HG03039 (cell line): Measurements from ENCODE around the gene RPS6KA5.

Experiments used
- ATAC-seq: cut with Tn5 transposase; IDR thresholded peaks from one replicate; pipeline ENCODE4 v1.9.1; 2021; ENCODE audit warnings: mild to moderate bottlenecking, moderate library complexity; ENCODE audit not compliant: unreplicated experiment

The RPS6KA5 gene

GRCh38 chr14:91031666-91032065 lies 28.8 kb downstream of the RPS6KA5 start:
- no peak for ATAC-seq

DNA sequence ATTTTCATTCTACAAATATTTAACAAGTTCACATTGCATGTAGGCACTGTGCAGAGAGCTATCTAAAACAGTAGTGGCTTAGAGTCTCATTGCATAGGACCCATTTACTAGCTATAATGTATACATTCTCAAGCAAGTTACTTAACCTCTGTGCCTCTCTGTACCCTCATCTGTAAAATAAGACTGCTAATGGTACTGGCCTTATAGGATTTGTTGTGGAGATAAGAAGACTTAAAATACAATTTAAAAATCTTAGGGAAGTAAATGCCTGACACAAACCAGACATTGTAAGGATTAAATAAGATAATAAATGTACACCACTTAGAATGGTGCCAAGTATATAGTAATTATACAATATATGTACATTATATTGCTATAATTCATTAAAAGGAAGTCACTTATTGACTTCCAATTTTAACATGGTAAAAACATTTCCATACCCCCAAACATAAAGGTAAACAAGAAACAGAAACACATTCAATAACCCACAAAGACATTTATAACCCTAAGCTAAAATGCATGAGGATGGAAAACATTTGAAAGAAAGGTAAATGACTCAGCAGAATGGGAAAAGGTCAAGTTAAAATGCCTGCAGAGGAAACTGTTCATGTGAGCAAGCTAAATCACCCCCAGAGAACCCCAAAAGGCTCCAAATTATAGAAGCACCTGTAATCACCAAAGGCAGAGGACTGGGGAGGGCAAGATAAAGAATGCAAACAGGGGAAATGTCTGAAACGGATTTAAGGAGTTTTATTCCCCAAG lies 30.8 kb downstream of the RPS6KA5 start:
- no peak for ATAC-seq

GRCh38 chr14:91027561-91027960 lies 32.9 kb downstream of the RPS6KA5 start:
- ATAC-seq, result no peak

GRCh38 chr14:91022622-91023028 lies 37.8 kb downstream of the RPS6KA5 start:
- ATAC-seq, result peak; percentile 56

GRCh38 chr14:91021991-91022621 lies 38.3 kb downstream of the RPS6KA5 start:
- ATAC-seq, result peak; percentile 15

- no peak for ATAC-seq
Observed at GRCh38 chr14:91021115-91021514, 39.3 kb downstream of the RPS6KA5 start.

- no peak for ATAC-seq
Observed at GRCh38 chr14:91019673-91020072, 40.8 kb downstream of the RPS6KA5 start.

GRCh38 chr14:91018481-91018880 lies 42.0 kb downstream of the RPS6KA5 start:
- no peak for ATAC-seq

- no peak for ATAC-seq
Observed at GRCh38 chr14:91016800-91017410, 43.5 kb downstream of the RPS6KA5 start.

GRCh38 chr14:91015435-91015834 lies 45.0 kb downstream of the RPS6KA5 start:
- ATAC-seq, result no peak

GRCh38 chr14:91012045-91012444 lies 48.4 kb downstream of the RPS6KA5 start:
- ATAC-seq, result no peak

DNA sequence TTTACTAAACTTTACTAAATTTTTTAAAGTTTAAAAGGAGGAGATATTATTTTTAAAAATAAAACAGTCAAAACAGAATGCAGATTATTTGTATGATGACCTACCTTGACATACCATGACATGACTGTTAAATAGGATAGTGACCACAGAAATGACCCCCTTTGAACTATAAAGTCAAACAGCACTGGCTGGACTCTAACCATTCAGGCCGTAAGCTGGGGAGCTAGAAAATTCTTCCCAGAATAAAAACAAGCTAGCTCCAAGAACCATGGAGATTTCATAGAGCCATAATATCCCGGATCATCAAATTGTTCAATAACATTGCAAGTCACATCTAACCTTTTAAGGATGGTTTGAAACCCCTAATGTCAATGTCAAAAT lies 50.3 kb downstream of the RPS6KA5 start:
- no peak for ATAC-seq

DNA sequence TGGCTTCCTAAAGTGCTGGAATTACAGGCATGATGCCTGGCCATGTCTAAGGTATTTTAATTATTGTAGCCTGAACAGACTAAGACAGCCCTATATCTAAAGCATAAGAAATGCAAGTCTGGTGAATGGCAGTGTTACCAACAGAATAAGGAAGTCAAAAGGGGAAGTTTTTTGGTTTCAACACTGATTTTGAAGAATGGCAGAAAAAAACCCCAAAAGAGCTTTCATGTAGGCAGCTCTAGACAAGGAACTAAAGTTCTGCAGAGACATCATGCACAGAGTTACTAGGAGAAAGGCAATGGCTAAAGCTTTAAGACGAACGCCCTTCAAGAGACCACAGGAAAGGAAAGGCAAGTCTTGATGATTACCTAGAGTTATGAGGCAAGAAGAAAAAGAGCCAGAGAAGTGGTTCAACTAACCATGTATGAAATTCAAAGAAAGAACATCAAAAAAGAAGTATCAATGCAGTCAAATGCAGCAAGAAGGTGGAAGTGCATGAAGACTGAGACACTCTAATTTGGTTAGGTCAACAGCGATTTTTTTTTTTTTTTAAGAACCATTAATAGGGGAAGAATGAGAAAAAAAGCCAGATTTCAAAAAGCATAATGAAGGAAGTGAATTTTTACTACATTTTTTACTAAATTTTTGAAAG lies 50.8 kb downstream of the RPS6KA5 start:
- ATAC-seq, result peak; percentile 84

- peak; percentile 9 for ATAC-seq
Observed at GRCh38 chr14:91008759-91009409, 51.6 kb downstream of the RPS6KA5 start.

DNA sequence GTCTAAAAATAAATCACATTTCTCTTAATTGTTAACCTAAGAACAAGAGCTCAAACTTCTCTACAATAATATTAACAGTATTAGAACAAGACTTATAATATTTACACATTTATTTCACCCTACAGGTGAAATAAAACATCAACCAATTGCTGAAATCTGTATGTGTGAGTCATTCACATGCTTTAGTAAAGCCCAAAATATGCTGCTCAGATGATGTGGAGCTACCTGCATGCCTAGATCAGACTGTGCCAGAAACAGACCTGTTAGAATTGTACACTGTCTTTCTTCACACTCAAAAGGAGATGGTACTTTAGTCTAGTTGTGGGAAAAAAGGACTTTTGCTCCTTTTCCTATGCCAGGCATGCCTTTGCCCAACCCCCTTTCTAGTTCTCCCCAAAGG lies 54.7 kb downstream of the RPS6KA5 start:
- ATAC-seq, result no peak

DNA sequence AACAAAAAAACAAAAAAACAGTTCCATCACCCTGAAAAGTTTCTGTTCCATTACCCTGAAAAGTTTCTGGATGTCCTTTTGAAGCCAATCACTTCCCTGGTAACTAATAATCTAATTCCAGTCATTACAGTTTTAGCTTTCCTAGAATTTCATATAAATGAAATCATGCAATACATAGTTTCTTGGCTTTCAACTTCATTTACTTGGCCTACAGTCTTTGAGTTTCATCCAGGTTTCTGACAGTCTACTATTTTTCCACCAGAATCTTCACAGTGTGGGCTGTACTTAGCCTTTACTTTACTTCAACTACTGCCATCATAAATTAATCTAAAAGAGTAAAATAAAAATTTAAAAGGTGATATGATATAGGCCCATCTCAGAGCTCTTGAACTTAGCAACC lies 55.5 kb downstream of the RPS6KA5 start:
- no peak for ATAC-seq

DNA sequence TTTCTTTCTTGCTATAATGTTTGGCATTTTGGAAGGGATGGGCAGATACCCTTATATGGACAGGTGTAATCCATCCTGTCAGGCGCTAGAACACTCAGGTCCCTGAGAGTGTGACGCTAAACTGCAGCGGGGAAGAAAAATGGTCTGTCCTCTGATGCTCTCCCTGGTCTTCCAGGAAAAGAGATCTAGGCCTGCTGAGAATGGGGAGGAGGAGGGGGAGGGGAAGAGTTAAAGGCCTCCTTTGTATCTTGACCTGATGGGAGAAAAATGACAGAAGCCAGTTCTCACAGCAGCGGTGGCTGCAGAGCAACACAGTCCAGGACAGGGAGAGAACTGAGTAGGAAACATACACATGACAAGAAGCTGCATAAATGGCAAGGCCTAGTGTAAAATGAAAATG lies 61.1 kb downstream of the RPS6KA5 start:
- ATAC-seq, result no peak

- ATAC-seq, result no peak
Observed at GRCh38 chr14:90996967-90997366, 63.5 kb downstream of the RPS6KA5 start.

GRCh38 chr14:90995785-90996184 lies 64.7 kb downstream of the RPS6KA5 start:
- no peak for ATAC-seq

DNA sequence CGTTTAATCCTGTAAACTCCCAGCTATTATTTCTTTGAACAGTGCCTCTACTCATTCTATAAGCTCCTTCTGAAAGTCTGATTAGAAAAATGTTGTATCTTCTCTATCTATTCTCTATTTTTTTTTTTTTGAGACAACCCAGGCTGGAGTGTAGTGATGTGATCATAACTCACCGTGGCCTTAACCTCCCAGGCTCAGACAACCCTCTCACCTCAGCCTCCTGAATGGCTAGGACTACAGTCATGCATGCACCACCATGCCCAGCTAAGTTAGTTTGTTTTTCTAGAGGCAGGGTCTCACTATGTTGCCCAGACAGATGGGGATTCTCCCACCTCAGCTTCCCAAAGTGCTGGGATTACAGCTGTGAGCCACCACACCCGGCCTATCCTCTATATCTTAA lies 66.6 kb downstream of the RPS6KA5 start:
- no peak for ATAC-seq
